DND-41 (cell line): ENCODE results near the gene PSMA8.

Experiments
- EZH2 ChIP-seq: IDR thresholded peaks from 3 replicates; pipeline ENCODE4 v1.6.1; 2012; ENCODE audit warnings: borderline replicate concordance, low read depth, mild to moderate bottlenecking, moderate library complexity, low read length, inconsistent platforms; ENCODE audit not compliant: severe bottlenecking
- TF ChIP-seq, protein P1 (sequence below): IDR thresholded peaks from 2 replicates; pipeline ENCODE4 v1.5.1; 2012; ENCODE audit warnings: borderline replicate concordance, low read length, moderate library complexity, mild to moderate bottlenecking; ENCODE audit not compliant: poor library complexity, severe bottlenecking; ENCODE audit errors: extremely low read depth

DNA sequence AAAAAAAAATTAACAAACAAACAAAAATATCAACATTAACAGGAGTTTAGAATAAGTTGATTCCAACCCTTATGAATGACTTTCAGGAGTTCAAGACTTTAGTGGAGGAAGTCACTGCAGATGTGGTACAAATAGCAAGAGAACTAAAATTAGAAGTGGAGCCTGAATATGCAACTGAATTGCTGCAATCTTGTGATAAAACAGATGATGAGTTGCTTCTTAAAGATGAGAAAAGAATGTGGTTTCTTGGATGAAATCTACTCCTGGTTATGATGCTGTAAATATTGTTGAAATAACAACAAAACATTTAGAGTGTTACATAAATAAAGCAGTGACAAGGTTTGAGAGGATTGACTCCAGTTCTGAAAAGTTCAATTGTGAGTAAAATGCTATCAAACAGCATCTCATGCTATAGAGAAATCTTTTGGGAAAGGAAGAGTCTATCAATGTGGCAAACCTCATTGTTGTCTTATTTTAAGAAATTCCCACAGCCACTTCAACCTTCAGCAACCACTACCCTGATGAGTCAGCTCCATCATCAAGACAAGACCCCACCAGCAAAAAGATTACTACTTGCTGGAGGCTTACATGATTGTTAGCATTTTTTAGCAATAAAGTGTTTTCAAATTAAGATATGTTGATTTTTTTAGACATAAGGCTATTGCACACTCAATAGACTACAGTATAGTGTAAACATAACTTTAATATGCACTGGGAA, 49.9 kb downstream of the PSMA8 start:
- TF ChIP-seq, protein P1, sequence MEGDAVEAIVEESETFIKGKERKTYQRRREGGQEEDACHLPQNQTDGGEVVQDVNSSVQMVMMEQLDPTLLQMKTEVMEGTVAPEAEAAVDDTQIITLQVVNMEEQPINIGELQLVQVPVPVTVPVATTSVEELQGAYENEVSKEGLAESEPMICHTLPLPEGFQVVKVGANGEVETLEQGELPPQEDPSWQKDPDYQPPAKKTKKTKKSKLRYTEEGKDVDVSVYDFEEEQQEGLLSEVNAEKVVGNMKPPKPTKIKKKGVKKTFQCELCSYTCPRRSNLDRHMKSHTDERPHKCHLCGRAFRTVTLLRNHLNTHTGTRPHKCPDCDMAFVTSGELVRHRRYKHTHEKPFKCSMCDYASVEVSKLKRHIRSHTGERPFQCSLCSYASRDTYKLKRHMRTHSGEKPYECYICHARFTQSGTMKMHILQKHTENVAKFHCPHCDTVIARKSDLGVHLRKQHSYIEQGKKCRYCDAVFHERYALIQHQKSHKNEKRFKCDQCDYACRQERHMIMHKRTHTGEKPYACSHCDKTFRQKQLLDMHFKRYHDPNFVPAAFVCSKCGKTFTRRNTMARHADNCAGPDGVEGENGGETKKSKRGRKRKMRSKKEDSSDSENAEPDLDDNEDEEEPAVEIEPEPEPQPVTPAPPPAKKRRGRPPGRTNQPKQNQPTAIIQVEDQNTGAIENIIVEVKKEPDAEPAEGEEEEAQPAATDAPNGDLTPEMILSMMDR = no peak
- TF ChIP-seq EZH2 = no peak
